GM12801 (cell line): Measurements from ENCODE around the gene C16orf92.

Experiments
- CTCF ChIP-seq: IDR thresholded peaks from one replicate; pipeline ENCODE4 v1.5.1; 2011; ENCODE audit warnings: control low read depth; ENCODE audit not compliant: insufficient read length; ENCODE audit errors: extremely low read depth

The C16orf92 gene

GRCh38 chr16:30030011-30030685 is 7.2 kb downstream of the C16orf92 start:
- no peak for TF ChIP-seq CTCF

- TF ChIP-seq CTCF, result no peak
These were observed 7.9 kb downstream of the C16orf92 start, which contains the start of gene TLCD3B for GRCh38 chr16:30030841-30031413. TLCD3B (minus strand) TSS chr16:30031271; CDS start chr16:30030527, 744 bp downstream.

GRCh38 chr16:30031477-30031918 is 8.5 kb downstream of the C16orf92 start:
- no peak for TF ChIP-seq CTCF

- TF ChIP-seq CTCF, result no peak
These were observed 9.3 kb downstream of the C16orf92 start for GRCh38 chr16:30032083-30032819.

GRCh38 chr16:30033270-30033669 is 10.3 kb downstream of the C16orf92 start:
- no peak for TF ChIP-seq CTCF

GRCh38 chr16:30040221-30040620 is 17.2 kb downstream of the C16orf92 start:
- TF ChIP-seq CTCF, result no peak

GRCh38 chr16:30041841-30042240 is 18.8 kb downstream of the C16orf92 start:
- no peak for TF ChIP-seq CTCF
